ENCODE data around the gene EXOC3L1. TPM values are rescaled to one million over a fixed set of nuclear protein-coding genes. Genes with fewer than 3 reads are reported as not detected.

Gene EXOC3L1
- total and polyA plus RNA-seq, 7 experiments from 2014 or later: 0.58 to 0.73 TPM; not detected in 5

- H3K4me3 Mint-ChIP-seq: peak overlapping the region in 9 of 10 donors; percentile 83 to 93 (median 92)
- no peaks in the 10 kb centered on the region for H3K27me3 Mint-ChIP-seq
- Histone ChIP-seq H3K4me3 (ENCODE audit: low read length) (no peak overlapping the region), H3K27ac (ENCODE audit: low read depth, low read length) (peak overlapping the region; percentile 94), H3K9me3 (ENCODE audit: control insufficient read depth in 2 of 3, low read length in 3 of 3) (no peaks in the 10 kb centered on the region), H3K36me3 (ENCODE audit: control insufficient read depth in 2 of 3, insufficient read depth in 3 of 3, low read length in 3 of 3) (peaks cover 7 to 55% (median 23%) of the 10 kb centered on the region in 3 experiments), H3K4me1 (ENCODE audit: control insufficient read depth in 2 of 2, insufficient read depth in 2 of 2, low read length in 2 of 2) (peaks cover 22 to 26% of the 10 kb centered on the region in 2 donors), H3K27me3 (ENCODE audit: control insufficient read depth in 2 of 2, insufficient read depth in 2 of 2, low read length in 2 of 2) (no peaks in the 10 kb centered on the region)
- H3K4me1 Mint-ChIP-seq: peaks cover 22 to 55% (median 46%) of the 10 kb centered on the region in 7 donors
- POLR2A ChIA-PET: interaction anchor here (1.2 kb wide), 2 partner anchors 10 to 32 kb away, joined by 3 to 4 read pairs; partner anchors contain the start of gene TMEM208
- H3K36me3 Mint-ChIP-seq: peaks cover 5 to 24% (median 10%) of the 10 kb centered on the region in 5 donors
- intact Hi-C loops (cut with micrococcal nuclease): no loop called here
- peak overlapping the region in 7 of 9 donors; percentile 8 to 93 (median 62) for H3K27ac Mint-ChIP-seq
- no peak for DNase-seq
- no peak for ATAC-seq
- CTCF ChIA-PET: interaction anchor here (0.8 kb wide), 2 partner anchors 8 to 242 kb away, joined by 3 read pairs; no protein-coding TSS in a partner anchor
- H3K9me3 Mint-ChIP-seq: no peaks in the 10 kb centered on the region
These were observed 4.3 kb upstream of the EXOC3L1 start for GRCh38 chr16:67194260-67194659.

GRCh38 chr16:67193536-67193935 is 3.6 kb upstream of the EXOC3L1 start:
- H3K36me3 ChIP-seq (ENCODE audit: control insufficient read depth in 2 of 3, insufficient read depth in 3 of 3, low read length in 3 of 3): peaks cover 7 to 49% (median 23%) of the 10 kb centered on the region in 3 experiments
- intact Hi-C loops (cut with micrococcal nuclease): loop anchor here in 1 of 2 donors (2.0 kb wide), 1 partner anchor 51 kb away; no protein-coding TSS in a partner anchor
- POLR2A ChIA-PET: interaction anchor here (0.8 to 1.9 kb wide), 4 partner anchors 9 to 33 kb away, joined by 3 to 5 read pairs (median 4); partner anchors contain the start of genes MATCAP1 and TMEM208

GRCh38 chr16:67192781-67193361 is 2.9 kb upstream of the EXOC3L1 start:
- H3K27ac ChIP-seq (ENCODE audit: low read depth, low read length): peak overlapping the region; percentile 94

More at GRCh38 chr16:67193536-67193935, 3.6 kb upstream of the EXOC3L1 start:
- Histone ChIP-seq H3K9me3 (ENCODE audit: control insufficient read depth in 2 of 3, low read length in 3 of 3) (no peaks in the 10 kb centered on the region), H3K27me3 (ENCODE audit: control insufficient read depth in 2 of 2, insufficient read depth in 2 of 2, low read length in 2 of 2) (no peaks in the 10 kb centered on the region), H3K27ac (ENCODE audit: low read depth, low read length) (peak overlapping the region; percentile 94), H3K4me1 (ENCODE audit: control insufficient read depth in 2 of 2, insufficient read depth in 2 of 2, low read length in 2 of 2) (peaks cover 22 to 26% of the 10 kb centered on the region in 2 donors), H3K4me3 (ENCODE audit: low read length) (peak overlapping the region; percentile 72)
- peak overlapping the region; percentile 83 to 93 (median 92) for H3K4me3 Mint-ChIP-seq
- peaks cover 5 to 24% (median 10%) of the 10 kb centered on the region in 5 donors for H3K36me3 Mint-ChIP-seq
- ATAC-seq: no peak
- H3K4me1 Mint-ChIP-seq: peaks cover 22 to 55% (median 46%) of the 10 kb centered on the region in 7 donors
- CTCF ChIA-PET: interaction anchor here (0.6 to 0.8 kb wide), 3 partner anchors 8 to 636 kb away, joined by 3 read pairs; no protein-coding TSS in a partner anchor
- no peaks in the 10 kb centered on the region for H3K27me3 Mint-ChIP-seq
- no peak for DNase-seq
- peak overlapping the region; percentile 31 to 93 (median 61) for H3K27ac Mint-ChIP-seq
- no peaks in the 10 kb centered on the region for H3K9me3 Mint-ChIP-seq

GRCh38 chr16:67191995-67192681 is 2.2 kb upstream of the EXOC3L1 start, which contains the start of gene E2F4:
TSS of gene E2F4 (plus strand) at chr16:67192155. CDS start at chr16:67192228, 73 bp downstream.
- Histone ChIP-seq H3K27me3 (ENCODE audit: control insufficient read depth in 2 of 2, insufficient read depth in 2 of 2, low read length in 2 of 2) (no peaks in the 10 kb centered on the region), H3K9me3 (ENCODE audit: control insufficient read depth in 2 of 3, low read length in 3 of 3) (no peaks in the 10 kb centered on the region), H3K36me3 (ENCODE audit: control insufficient read depth in 2 of 3, insufficient read depth in 3 of 3, low read length in 3 of 3) (peaks cover 7 to 35% (median 17%) of the 10 kb centered on the region in 3 experiments), H3K4me1 (ENCODE audit: control insufficient read depth in 2 of 2, insufficient read depth in 2 of 2, low read length in 2 of 2) (peaks cover 22 to 26% of the 10 kb centered on the region in 2 donors), H3K4me3 (ENCODE audit: low read length) (peak within 1 kb of the TSS; percentile 72), H3K27ac (ENCODE audit: low read depth, low read length) (peak within 1 kb of the TSS; percentile 94)
- ATAC-seq (peak; percentile 97), DNase-seq (peak; percentile 72 to 88 (median 80))
- intact Hi-C loops (cut with micrococcal nuclease): loop anchor here (1.0 to 2.0 kb wide), 6 partner anchors 9 to 289 kb away; partner anchors contain the start of genes TMEM208 (in 2 of the 2), ATP6V0D1 (in 1 of the 2), FHOD1 (in 1 of the 2) and MATCAP1 (in 1 of the 2)
- ChIA-PET POLR2A (interaction anchor here (1.1 to 1.9 kb wide), 4 partner anchors 9 to 35 kb away, joined by 4 to 7 read pairs (median 6); partner anchors contain the start of genes FBXL8, MATCAP1, TMEM208 and TRADD), CTCF (interaction anchor here (0.6 kb wide), 1 partner anchor 57 kb away, joined by 3 read pairs; the partner anchor contains the start of gene SLC9A5)
- Mint-ChIP-seq H3K27ac (peak within 1 kb of the TSS; percentile 53 to 95 (median 91)), H3K4me3 (peak within 1 kb of the TSS; percentile 83 to 93 (median 92)), H3K27me3 (peaks cover 0 to 3% (median 0%) of the 10 kb centered on the region in 5 donors), H3K4me1 (peaks cover 22 to 50% (median 46%) of the 10 kb centered on the region in 7 donors), H3K9me3 (no peaks in the 10 kb centered on the region), H3K36me3 (peaks cover 5 to 24% (median 10%) of the 10 kb centered on the region in 5 donors)

More at GRCh38 chr16:67192781-67193361, 2.9 kb upstream of the EXOC3L1 start:
- POLR2A ChIA-PET: interaction anchor here (0.8 to 1.9 kb wide), 5 partner anchors 10 to 34 kb away, joined by 3 to 7 read pairs (median 5); partner anchors contain the start of genes FBXL8, MATCAP1, TMEM208 and TRADD
- no peaks in the 10 kb centered on the region for H3K9me3 Mint-ChIP-seq
- H3K4me1 Mint-ChIP-seq: peaks cover 22 to 50% (median 46%) of the 10 kb centered on the region in 7 donors
- no peak for ATAC-seq
- CTCF ChIA-PET: interaction anchor here (0.6 kb wide), 2 partner anchors 56 to 636 kb away, joined by 3 read pairs; partner anchors contain the start of gene SLC9A5
- H3K36me3 Mint-ChIP-seq: peaks cover 5 to 24% (median 10%) of the 10 kb centered on the region in 5 donors
- DNase-seq: no peak
- peaks cover 0 to 3% (median 0%) of the 10 kb centered on the region in 5 donors for H3K27me3 Mint-ChIP-seq
- no peaks in the 10 kb centered on the region for H3K27me3 ChIP-seq (ENCODE audit: control insufficient read depth in 2 of 2, insufficient read depth in 2 of 2, low read length in 2 of 2)
- peaks cover 7 to 42% (median 23%) of the 10 kb centered on the region in 3 experiments for H3K36me3 ChIP-seq (ENCODE audit: control insufficient read depth in 2 of 3, insufficient read depth in 3 of 3, low read length in 3 of 3)
- peak overlapping the region; percentile 83 to 93 (median 92) for H3K4me3 Mint-ChIP-seq
- peak overlapping the region; percentile 72 for H3K4me3 ChIP-seq (ENCODE audit: low read length)
- intact Hi-C loops (cut with micrococcal nuclease): loop anchor here (1.0 to 2.0 kb wide), 6 partner anchors 10 to 288 kb away; partner anchors contain the start of genes TMEM208 (in 2 of the 2), ATP6V0D1 (in 1 of the 2), FHOD1 (in 1 of the 2) and MATCAP1 (in 1 of the 2)
- H3K9me3 ChIP-seq (ENCODE audit: control insufficient read depth in 2 of 3, low read length in 3 of 3): no peaks in the 10 kb centered on the region
- H3K27ac Mint-ChIP-seq: peak overlapping the region; percentile 41 to 93 (median 84)
- H3K4me1 ChIP-seq (ENCODE audit: control insufficient read depth in 2 of 2, insufficient read depth in 2 of 2, low read length in 2 of 2): peaks cover 22 to 26% of the 10 kb centered on the region in 2 donors

GRCh38 chr16:67191411-67191994 is 1.6 kb upstream of the EXOC3L1 start:
- intact Hi-C loops (cut with micrococcal nuclease): no loop called here
- ATAC-seq: no peak
- no peaks in the 10 kb centered on the region for H3K9me3 Mint-ChIP-seq
- Histone ChIP-seq H3K36me3 (ENCODE audit: control insufficient read depth in 2 of 3, insufficient read depth in 3 of 3, low read length in 3 of 3) (peaks cover 7 to 28% (median 11%) of the 10 kb centered on the region in 3 experiments), H3K9me3 (ENCODE audit: control insufficient read depth in 2 of 3, low read length in 3 of 3) (no peaks in the 10 kb centered on the region), H3K4me3 (ENCODE audit: low read length) (peak overlapping the region; percentile 72), H3K4me1 (ENCODE audit: control insufficient read depth in 2 of 2, insufficient read depth in 2 of 2, low read length in 2 of 2) (peaks cover 22 to 26% of the 10 kb centered on the region in 2 donors), H3K27ac (ENCODE audit: low read depth, low read length) (peak overlapping the region; percentile 94), H3K27me3 (ENCODE audit: control insufficient read depth in 2 of 2, insufficient read depth in 2 of 2, low read length in 2 of 2) (no peaks in the 10 kb centered on the region)
- peaks cover 5 to 18% (median 6%) of the 10 kb centered on the region in 5 donors for H3K36me3 Mint-ChIP-seq
- POLR2A ChIA-PET: interaction anchor here (1.1 to 1.9 kb wide), 3 partner anchors 8 to 35 kb away, joined by 5 to 7 read pairs (median 6); partner anchors contain the start of genes FBXL8, MATCAP1, TMEM208 and TRADD
- no peak for DNase-seq
- peaks cover 0 to 5% (median 0%) of the 10 kb centered on the region in 5 donors for H3K27me3 Mint-ChIP-seq
- H3K27ac Mint-ChIP-seq: peak overlapping the region; percentile 53 to 95 (median 91)
- CTCF ChIA-PET: no interaction called here
- peaks cover 16 to 46% (median 40%) of the 10 kb centered on the region in 7 donors for H3K4me1 Mint-ChIP-seq
- H3K4me3 Mint-ChIP-seq: peak overlapping the region; percentile 83 to 93 (median 92)
